Activated CD4-positive, alpha-beta T cell treated with anti-CD3 and anti-CD28 coated beads for 48 hours (primary cell): ENCODE results near the gene RAD51D.
"Not testable (repeated sequence)": the region's sequence is repeated elsewhere in the genome, so short reads cannot be mapped to it uniquely, and the experiment has no call there.

ENCODE experiments used
- DNase-seq: peaks from one replicate; pipeline ENCODE4 v3.0.0-alpha.2; 2020

The RAD51D gene

DNA sequence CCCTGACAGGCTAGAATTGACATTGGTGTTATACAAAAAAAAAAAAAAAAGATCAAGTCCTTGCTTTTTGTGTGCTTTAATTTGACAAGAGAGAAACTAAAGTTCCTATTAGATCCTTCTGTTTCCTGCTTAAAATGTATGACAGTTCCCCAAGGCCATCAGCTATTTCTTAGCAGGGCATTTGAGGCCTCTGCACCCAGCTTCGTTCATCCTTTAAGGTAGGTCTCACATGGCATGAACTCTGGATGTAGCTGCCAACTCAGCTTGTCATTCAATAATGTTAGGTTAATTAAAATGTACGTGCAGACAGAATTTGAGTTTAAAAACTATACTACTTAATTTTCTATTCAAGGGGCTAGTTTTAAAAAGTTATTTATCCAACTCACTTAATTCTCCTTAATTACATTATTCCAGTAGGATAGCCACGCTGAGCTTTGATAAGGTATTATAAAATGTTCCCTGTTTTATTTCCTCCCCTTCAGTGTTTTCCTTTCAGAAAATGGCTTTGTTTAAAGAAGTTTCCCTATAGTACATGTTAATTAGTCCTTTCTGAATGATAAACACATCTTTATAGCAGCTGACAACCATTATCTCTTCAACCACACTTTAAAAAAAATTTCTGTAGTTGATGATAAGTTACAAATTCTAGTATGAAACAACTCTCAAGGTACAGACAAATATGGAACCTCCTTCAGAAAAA lies 55.0 kb downstream of the RAD51D start:
- no peak for DNase-seq

GRCh38 chr17:35063514-35064223 lies 56.0 kb downstream of the RAD51D start, which contains the start of gene RFFL:
Gene RFFL, minus strand, starts transcription at chr17:35063707. Its CDS starts 37,154 bp downstream, at chr17:35026553.
- DNase-seq, result peak; percentile 91

GRCh38 chr17:35062308-35062707 lies 57.4 kb downstream of the RAD51D start:
- DNase-seq, result no peak

DNA sequence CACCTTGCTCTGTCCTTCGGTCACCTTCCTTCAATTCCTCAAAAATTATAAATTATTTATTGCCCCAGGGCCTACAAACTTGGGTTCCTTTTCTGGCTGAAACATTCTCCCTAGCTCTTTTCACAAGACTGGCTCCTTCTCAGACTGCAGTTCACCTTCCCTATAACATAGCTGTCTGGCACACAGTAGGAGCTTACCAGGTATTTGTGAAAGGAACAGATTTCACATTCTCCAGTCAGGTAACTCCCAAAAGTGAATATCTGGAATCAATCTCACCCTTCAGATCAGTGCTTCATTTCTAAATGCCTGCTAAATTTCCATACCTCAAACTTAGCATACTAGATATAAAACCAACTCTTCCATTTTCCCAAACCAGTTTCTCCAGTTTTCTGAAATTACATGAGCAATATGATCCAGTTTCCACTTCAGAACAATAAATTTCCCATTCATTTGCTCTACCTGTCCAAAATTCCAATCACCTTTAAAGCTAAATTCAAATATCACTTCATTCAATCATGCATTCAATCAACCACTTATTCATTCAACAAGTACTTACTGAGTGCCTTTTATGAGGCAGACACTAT lies 62.2 kb downstream of the RAD51D start:
- DNase-seq, result no peak

DNA sequence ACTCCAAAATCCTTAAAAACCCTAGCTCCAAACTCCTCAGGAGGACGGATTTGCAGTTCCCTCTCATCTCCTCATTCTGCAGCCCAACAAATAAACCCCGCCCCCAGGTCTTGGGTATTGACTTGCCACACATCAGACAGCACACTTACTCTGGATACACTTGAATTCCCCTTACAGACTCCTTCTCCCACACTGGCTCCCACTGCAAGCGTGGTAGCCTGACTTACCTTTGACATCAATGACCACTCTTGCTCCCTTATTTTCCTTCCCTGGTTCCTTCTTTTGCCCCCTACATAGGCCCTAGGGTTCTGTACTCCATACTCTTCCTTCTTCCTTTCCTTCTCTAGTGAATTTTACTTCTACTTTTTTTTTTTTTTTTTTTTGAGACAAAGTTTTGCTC lies 63.6 kb downstream of the RAD51D start:
- DNase-seq, result no peak

GRCh38 chr17:35053204-35053603 lies 66.5 kb downstream of the RAD51D start:
- no peak for DNase-seq

DNA sequence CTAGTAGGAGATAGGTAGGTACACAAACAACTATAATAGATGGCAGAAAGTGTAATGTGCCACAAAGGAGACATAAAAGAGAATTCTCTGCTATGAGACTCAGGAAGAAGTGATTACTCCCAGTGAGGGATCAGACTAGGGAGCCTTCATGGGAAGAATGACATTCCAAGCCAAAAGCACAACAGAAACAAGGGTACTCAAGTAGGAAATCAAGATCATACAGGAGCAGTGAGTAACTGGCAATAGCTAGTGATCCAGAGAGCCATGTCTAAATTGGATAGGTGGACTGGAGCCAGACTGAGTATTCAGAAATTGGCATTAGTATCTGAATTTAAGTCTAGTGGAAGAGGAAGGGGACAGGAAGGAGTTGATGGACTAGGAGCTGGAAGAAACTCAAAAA lies 66.9 kb downstream of the RAD51D start:
- no peak for DNase-seq

- DNase-seq, result no peak
Measured at GRCh38 chr17:35052241-35052610, 67.4 kb downstream of the RAD51D start.

GRCh38 chr17:35051579-35052240 lies 68.0 kb downstream of the RAD51D start:
- no peak for DNase-seq

DNA sequence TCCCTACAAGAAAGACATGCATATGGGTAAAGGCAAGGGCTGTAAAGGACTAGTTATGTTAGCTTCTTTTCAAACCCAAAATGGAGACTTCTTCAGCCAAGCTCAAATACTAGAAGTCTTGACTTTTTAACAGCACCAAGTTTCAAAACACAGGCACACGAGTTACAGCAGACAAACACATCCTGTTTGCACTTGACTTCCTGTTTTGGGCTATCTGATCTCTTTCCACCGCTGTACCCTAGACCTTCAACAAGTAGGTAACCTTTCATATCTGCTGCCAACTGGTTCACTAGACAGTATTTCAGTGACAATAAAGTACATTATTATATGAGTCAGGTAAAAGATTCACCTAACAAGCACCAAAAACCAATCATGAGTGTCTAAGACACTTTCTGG lies 68.5 kb downstream of the RAD51D start:
- no peak for DNase-seq

DNA sequence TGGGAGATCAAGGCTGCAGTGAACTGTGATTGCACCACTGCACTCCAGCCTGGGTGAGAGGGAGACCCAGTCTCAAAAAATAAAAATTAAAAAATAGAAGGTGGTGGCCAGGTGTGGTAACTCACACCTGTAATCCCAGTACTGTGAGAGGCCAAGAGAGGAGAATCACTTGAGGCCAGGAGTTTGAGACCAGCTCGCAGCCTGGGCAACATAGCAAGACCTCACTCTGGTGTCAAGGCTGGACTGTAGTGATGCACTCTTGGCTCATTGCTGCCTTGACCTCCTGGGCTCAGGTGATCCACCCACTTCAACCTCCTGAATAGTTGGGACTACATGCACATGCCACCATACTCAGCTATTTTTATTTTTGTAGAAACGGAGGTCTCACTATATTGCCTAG lies 69.5 kb downstream of the RAD51D start:
- DNase-seq, result no peak

- DNase-seq, result no peak
Measured at GRCh38 chr17:35048685-35049379, 70.8 kb downstream of the RAD51D start.

- DNase-seq, result peak; percentile 73
Measured at GRCh38 chr17:35046740-35047283, 72.8 kb downstream of the RAD51D start.

DNA sequence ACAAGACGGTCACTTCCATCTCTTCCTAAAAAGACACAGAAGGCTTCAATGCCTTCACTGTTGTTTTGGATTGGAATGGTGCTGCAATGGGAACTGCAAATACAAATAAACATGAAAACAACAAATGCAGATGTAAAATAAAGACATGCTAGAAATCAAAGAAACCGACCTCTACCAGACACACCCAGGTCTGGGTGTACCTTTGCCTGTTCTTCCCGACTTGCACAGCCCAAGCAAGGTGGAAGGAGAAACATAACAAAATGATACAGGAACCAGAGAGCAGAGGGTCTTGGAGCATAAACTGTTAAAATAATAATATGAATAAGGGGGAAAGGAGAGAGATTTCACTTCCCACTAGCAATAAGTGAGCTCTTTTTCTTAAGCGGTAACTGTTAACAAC lies 73.4 kb downstream of the RAD51D start:
- no peak for DNase-seq

DNA sequence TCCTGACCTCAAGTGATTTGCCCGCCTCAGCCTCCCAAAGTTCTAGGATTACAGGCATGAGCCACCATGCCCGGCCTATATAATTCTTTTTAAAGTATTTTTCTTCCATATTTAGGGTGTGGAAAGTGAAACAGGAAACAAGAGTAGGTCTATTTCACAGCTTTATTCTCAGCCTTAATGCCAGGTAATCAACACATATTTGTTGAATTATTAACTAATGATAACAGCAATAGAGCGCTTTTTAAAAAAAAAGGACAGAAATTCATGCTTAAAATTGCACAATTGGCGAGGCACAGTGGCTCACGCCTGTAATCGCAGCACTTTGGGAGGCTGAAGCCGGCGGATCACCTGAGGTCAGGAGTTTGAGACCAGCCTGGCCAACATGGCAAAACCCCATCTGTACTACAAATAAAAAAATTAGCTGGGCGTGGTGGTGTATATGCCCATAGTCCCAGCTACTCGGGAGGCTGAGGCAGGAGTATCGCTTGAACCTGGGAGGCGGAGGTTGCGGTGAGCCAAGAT lies 74.1 kb downstream of the RAD51D start:
- DNase-seq, result not testable (repeated sequence)

DNA sequence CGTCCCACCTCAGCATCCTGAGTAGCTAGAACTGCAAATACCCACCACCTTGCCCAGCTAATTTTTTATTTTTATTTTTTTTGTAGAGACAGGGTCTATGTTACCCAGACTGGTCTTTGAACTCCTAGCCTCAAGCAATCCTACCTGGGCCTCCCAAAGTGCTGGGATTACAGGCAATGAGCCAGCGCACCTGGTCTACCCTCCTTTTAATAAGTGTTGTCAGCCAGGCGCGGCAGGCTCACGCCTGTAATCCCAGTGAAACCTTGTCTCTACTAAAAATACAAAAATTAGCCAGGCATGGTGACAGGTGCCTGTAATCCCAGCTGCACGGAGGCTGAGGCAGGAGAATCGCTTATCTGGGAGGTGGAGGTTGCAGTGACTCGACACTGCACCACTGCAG lies 75.5 kb downstream of the RAD51D start:
- no peak for DNase-seq
